Smooth muscle cell (in vitro differentiated cells): ENCODE measurements around the gene TRAPPC5. TPM values are rescaled to one million over a fixed set of nuclear protein-coding genes. Genes with fewer than 3 reads are reported as not detected.

ENCODE experiments used
- DNase-seq: peaks from one replicate; lab custom pipeline; 2025; ENCODE audit not compliant: unreplicated experiment; lab: John Stamatoyannopoulos, UW
- H2AFZ ChIP-seq: fragments of 200-600 bp; sonication (generic); 2 replicates; pipeline ENCODE4 v1.6.0; 2016; ENCODE audit warnings: antibody characterized with exemption, low read depth, mild to moderate bottlenecking
- H3F3A ChIP-seq: fragments of 200-600 bp; sonication (generic); 2 replicates; pipeline ENCODE4 v1.6.0; 2017; ENCODE audit warnings: antibody characterized with exemption, low read depth
- H3K27ac ChIP-seq: fragments of 200-600 bp; sonication (generic); 2 replicates; pipeline ENCODE4 v1.5.1; 2016; ENCODE audit warnings: low read depth, mild to moderate bottlenecking
- H3K27me3 ChIP-seq: fragments of 200-600 bp; sonication (generic); 2 replicates; pipeline ENCODE4 v1.6.1; 2016; ENCODE audit warnings: low read depth, mild to moderate bottlenecking
- H3K36me3 ChIP-seq: fragments of 200-600 bp; sonication (generic); 2 replicates; pipeline ENCODE4 v1.5.1; 2016; ENCODE audit warnings: low read depth
- H3K4me1 ChIP-seq: fragments of 200-600 bp; sonication (generic); 2 replicates; pipeline ENCODE4 v1.5.1; 2016; ENCODE audit warnings: low read depth
- H3K4me2 ChIP-seq: fragments of 200-600 bp; sonication (generic); 2 replicates; pipeline ENCODE4 v1.6.0; 2016; ENCODE audit warnings: mild to moderate bottlenecking
- H3K4me3 ChIP-seq: fragments of 200-600 bp; sonication (generic); 2 replicates; pipeline ENCODE4 v1.5.1; 2016; ENCODE audit warnings: mild to moderate bottlenecking
- H3K79me2 ChIP-seq: fragments of 200-600 bp; sonication (generic); 2 replicates; pipeline ENCODE4 v1.6.0; 2016; ENCODE audit warnings: low read depth, mild to moderate bottlenecking
- H3K9ac ChIP-seq: fragments of 200-600 bp; sonication (generic); 2 replicates; pipeline ENCODE4 v1.6.0; 2016; ENCODE audit warnings: low read depth
- H3K9me3 ChIP-seq: fragments of 200-600 bp; sonication (generic); replicated peaks from 2 replicates; pipeline ENCODE4 v1.5.1; 2016; ENCODE audit warnings: low read depth
- H4K20me1 ChIP-seq: fragments of 200-600 bp; sonication (generic); 2 replicates; pipeline ENCODE4 v1.6.0; 2016; ENCODE audit warnings: low read depth
- WGBS: methylation state at CpG from one replicate; pipeline ENCODE4 v1.1.7; 2016; ENCODE audit warnings: low lambda C conversion rate; 5-methylcytosine and 5-hydroxymethylcytosine counted together
- polyA plus RNA-seq: library from polyadenylated mRNA; unstranded; fragments of >200 nt; fragmentation: Nextera tagmentation; extraction: Ambion mirVana; gene quantifications from 2 replicates; pipeline ENCODE4 v1.2.1, GENCODE V29; 2016
- total RNA-seq: library from RNA; depleted of rRNA; stranded (reverse); fragments of >200 nt; gene quantifications from 2 replicates; pipeline ENCODE4 v1.2.3, GENCODE V29; 2014
- TF ChIP-seq, protein P1 (sequence below): fragments of 200-600 bp; sonication (generic); IDR thresholded peaks from 2 replicates; pipeline ENCODE4 v1.5.1; 2017; ENCODE audit warnings: borderline replicate concordance, mild to moderate bottlenecking, antibody characterized with exemption; ENCODE audit not compliant: insufficient read depth, poor library complexity, severe bottlenecking

Gene TRAPPC5
- total and polyA plus RNA-seq, 2 experiments from 2014 or later: 61.8 to 166 TPM

GRCh38 chr19:7734220-7735203, 53.9 kb downstream of the TRAPPC5 start:
- H3K27me3 ChIP-seq: peaks cover 49% of the 10 kb centered on the region
- H4K20me1 ChIP-seq: no peaks in the 10 kb centered on the region
- TF ChIP-seq, protein P1, sequence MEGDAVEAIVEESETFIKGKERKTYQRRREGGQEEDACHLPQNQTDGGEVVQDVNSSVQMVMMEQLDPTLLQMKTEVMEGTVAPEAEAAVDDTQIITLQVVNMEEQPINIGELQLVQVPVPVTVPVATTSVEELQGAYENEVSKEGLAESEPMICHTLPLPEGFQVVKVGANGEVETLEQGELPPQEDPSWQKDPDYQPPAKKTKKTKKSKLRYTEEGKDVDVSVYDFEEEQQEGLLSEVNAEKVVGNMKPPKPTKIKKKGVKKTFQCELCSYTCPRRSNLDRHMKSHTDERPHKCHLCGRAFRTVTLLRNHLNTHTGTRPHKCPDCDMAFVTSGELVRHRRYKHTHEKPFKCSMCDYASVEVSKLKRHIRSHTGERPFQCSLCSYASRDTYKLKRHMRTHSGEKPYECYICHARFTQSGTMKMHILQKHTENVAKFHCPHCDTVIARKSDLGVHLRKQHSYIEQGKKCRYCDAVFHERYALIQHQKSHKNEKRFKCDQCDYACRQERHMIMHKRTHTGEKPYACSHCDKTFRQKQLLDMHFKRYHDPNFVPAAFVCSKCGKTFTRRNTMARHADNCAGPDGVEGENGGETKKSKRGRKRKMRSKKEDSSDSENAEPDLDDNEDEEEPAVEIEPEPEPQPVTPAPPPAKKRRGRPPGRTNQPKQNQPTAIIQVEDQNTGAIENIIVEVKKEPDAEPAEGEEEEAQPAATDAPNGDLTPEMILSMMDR: no peak
- no peaks in the 10 kb centered on the region for H3K36me3 ChIP-seq
- H2AFZ ChIP-seq: no peak overlapping the region
- H3K27ac ChIP-seq: no peak overlapping the region
- H3K4me3 ChIP-seq: no peak overlapping the region
- no peak overlapping the region for H3K9ac ChIP-seq
- H3F3A ChIP-seq: no peaks in the 10 kb centered on the region
- H3K4me2 ChIP-seq: no peak overlapping the region
- no peaks in the 10 kb centered on the region for H3K79me2 ChIP-seq
- no peaks in the 10 kb centered on the region for H3K9me3 ChIP-seq
- no peaks in the 10 kb centered on the region for H3K4me1 ChIP-seq
- 58% methylated on average over 12 of the region's 12 CpGs for WGBS
- no peak for DNase-seq

DNA sequence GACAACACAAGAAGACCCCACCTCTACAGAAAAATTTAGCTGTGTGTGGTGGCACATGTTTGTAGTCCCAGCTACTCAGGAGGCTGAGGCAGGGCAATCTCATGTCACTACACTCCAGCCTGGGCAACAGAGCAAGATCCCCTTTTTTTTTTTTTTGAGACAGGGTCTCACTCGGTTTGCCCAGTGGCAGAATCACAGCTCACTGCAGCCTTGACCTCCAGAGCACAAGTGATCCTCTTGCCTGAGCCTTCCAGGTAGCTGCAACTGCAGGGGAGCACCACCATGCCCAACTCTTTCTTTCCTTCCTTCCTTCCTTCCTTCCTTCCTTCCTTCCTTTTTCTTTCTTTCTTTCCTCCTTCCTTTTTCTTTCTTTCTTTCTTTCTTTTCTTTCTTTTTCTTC, 55.5 kb downstream of the TRAPPC5 start:
- Histone ChIP-seq H3K27me3 (peaks cover 38% of the 10 kb centered on the region), H3K27ac (no peak overlapping the region), H3K4me1 (no peaks in the 10 kb centered on the region), H3K36me3 (no peaks in the 10 kb centered on the region), H2AFZ (no peak overlapping the region), H3K9me3 (no peaks in the 10 kb centered on the region), H3F3A (no peaks in the 10 kb centered on the region), H3K9ac (no peak overlapping the region), H3K79me2 (no peaks in the 10 kb centered on the region), H3K4me3 (no peak overlapping the region), H4K20me1 (no peaks in the 10 kb centered on the region), H3K4me2 (no peak overlapping the region)
- WGBS: 75% methylated on average over 1 of the region's 1 CpG
- DNase-seq: no peak
- TF ChIP-seq, protein P1: no peak

- Histone ChIP-seq H2AFZ (no peak overlapping the region), H3K9me3 (no peaks in the 10 kb centered on the region), H3K4me2 (no peak overlapping the region), H3K27ac (no peak overlapping the region), H3K4me1 (no peaks in the 10 kb centered on the region), H3K9ac (no peak overlapping the region), H3K27me3 (peaks cover 27% of the 10 kb centered on the region), H3F3A (no peaks in the 10 kb centered on the region), H3K79me2 (no peaks in the 10 kb centered on the region), H3K36me3 (no peaks in the 10 kb centered on the region), H3K4me3 (no peak overlapping the region), H4K20me1 (no peaks in the 10 kb centered on the region)
- WGBS: 84% methylated on average over 11 of the region's 11 CpGs
- DNase-seq: no peak
- TF ChIP-seq, protein P1: no peak
These were observed 56.6 kb downstream of the TRAPPC5 start for GRCh38 chr19:7737215-7737614.

Other genes with a start within 250 kb of the TRAPPC5 start
- gene PEX11G, start 191.8 kb upstream of the TRAPPC5 start, total RNA-seq: 3.8 TPM in 1 of 2 replicates, not detected in the other
- gene PEX11G, start 191.8 kb upstream of the TRAPPC5 start, polyA plus RNA-seq: 4.3 and 6.4 TPM in 2 replicates
- gene ZNF358, start 164.7 kb upstream of the TRAPPC5 start, total RNA-seq: 47.9 and 67.2 TPM in 2 replicates
- 34.4 and 40.8 TPM in 2 replicates for gene ZNF358, start 164.7 kb upstream of the TRAPPC5 start, polyA plus RNA-seq
- gene MCOLN1, start 158.2 kb upstream of the TRAPPC5 start, total RNA-seq: 5.5 and 9.8 TPM in 2 replicates
- gene MCOLN1, start 158.2 kb upstream of the TRAPPC5 start, polyA plus RNA-seq: 19.2 and 35.2 TPM in 2 replicates
- 40.7 and 55.6 TPM in 2 replicates for gene PNPLA6, start 145.1 kb upstream of the TRAPPC5 start, total RNA-seq
- gene PNPLA6, start 145.1 kb upstream of the TRAPPC5 start, polyA plus RNA-seq: 22.3 and 40.0 TPM in 2 replicates
- gene CAMSAP3, start 85.0 kb upstream of the TRAPPC5 start, total RNA-seq: 1.5 and 1.8 TPM in 2 replicates
- 1.4 and 10.7 TPM in 2 replicates for gene CAMSAP3, start 85.0 kb upstream of the TRAPPC5 start, polyA plus RNA-seq
- 26.9 and 36.3 TPM in 2 replicates for gene XAB2, start 51.3 kb upstream of the TRAPPC5 start, total RNA-seq
- gene XAB2, start 51.3 kb upstream of the TRAPPC5 start, polyA plus RNA-seq: 26.9 and 34.2 TPM in 2 replicates
- gene PET100, start 51.0 kb upstream of the TRAPPC5 start, total RNA-seq: 14.5 and 22.1 TPM in 2 replicates
- 354 and 386 TPM in 2 replicates for gene PET100, start 51.0 kb upstream of the TRAPPC5 start, polyA plus RNA-seq
- gene PCP2, start 47.1 kb upstream of the TRAPPC5 start, total RNA-seq: not detected in 2 replicates
- gene PCP2, start 47.1 kb upstream of the TRAPPC5 start, polyA plus RNA-seq: 0.35 and 0.56 TPM in 2 replicates
- gene STXBP2, start 43.7 kb upstream of the TRAPPC5 start, total RNA-seq: 11.6 and 17.8 TPM in 2 replicates
- 32.7 and 67.2 TPM in 2 replicates for gene STXBP2, start 43.7 kb upstream of the TRAPPC5 start, polyA plus RNA-seq
- not detected in 2 replicates for gene RETN, start 11.8 kb upstream of the TRAPPC5 start, total RNA-seq
- gene RETN, start 11.8 kb upstream of the TRAPPC5 start, polyA plus RNA-seq: not detected in 2 replicates
- not detected in 2 replicates for gene MCEMP1, start 3.7 kb upstream of the TRAPPC5 start, total RNA-seq
- gene MCEMP1, start 3.7 kb upstream of the TRAPPC5 start, polyA plus RNA-seq: not detected in 2 replicates
- not detected in 2 replicates for gene FCER2, start 21.3 kb downstream of the TRAPPC5 start, total RNA-seq
- not detected in 2 replicates for gene FCER2, start 21.3 kb downstream of the TRAPPC5 start, polyA plus RNA-seq
- not detected in 2 replicates for gene CLEC4G, start 51.3 kb downstream of the TRAPPC5 start, total RNA-seq
- gene CLEC4G, start 51.3 kb downstream of the TRAPPC5 start, polyA plus RNA-seq: not detected in 2 replicates
- not detected in 2 replicates for gene CD209, start 66.7 kb downstream of the TRAPPC5 start, total RNA-seq
- not detected in 2 replicates for gene CD209, start 66.7 kb downstream of the TRAPPC5 start, polyA plus RNA-seq
- not detected in 2 replicates for gene CLEC4M, start 82.4 kb downstream of the TRAPPC5 start, total RNA-seq
- not detected in 2 replicates for gene CLEC4M, start 82.4 kb downstream of the TRAPPC5 start, polyA plus RNA-seq
- gene EVI5L, start 149.4 kb downstream of the TRAPPC5 start, total RNA-seq: 8.8 and 10.9 TPM in 2 replicates
- gene EVI5L, start 149.4 kb downstream of the TRAPPC5 start, polyA plus RNA-seq: 15.9 and 21.2 TPM in 2 replicates
- gene PRR36, start 193.6 kb downstream of the TRAPPC5 start, total RNA-seq: 0.13 TPM in 1 of 2 replicates, not detected in the other
- gene PRR36, start 193.6 kb downstream of the TRAPPC5 start, polyA plus RNA-seq: 0.57 and 2.5 TPM in 2 replicates
- 7.6 and 7.8 TPM in 2 replicates for gene LRRC8E, start 207.7 kb downstream of the TRAPPC5 start, total RNA-seq
- gene LRRC8E, start 207.7 kb downstream of the TRAPPC5 start, polyA plus RNA-seq: 6.3 and 7.4 TPM in 2 replicates
- gene MAP2K7, start 223.0 kb downstream of the TRAPPC5 start, total RNA-seq: 6.7 and 8.2 TPM in 2 replicates
- gene MAP2K7, start 223.0 kb downstream of the TRAPPC5 start, polyA plus RNA-seq: 9.2 and 13.1 TPM in 2 replicates
- 18.7 and 20.7 TPM in 2 replicates for gene TGFBR3L, start 234.0 kb downstream of the TRAPPC5 start, total RNA-seq
- 44.0 and 46.6 TPM in 2 replicates for gene TGFBR3L, start 234.0 kb downstream of the TRAPPC5 start, polyA plus RNA-seq
- 9.5 and 18.2 TPM in 2 replicates for gene SNAPC2, start 239.5 kb downstream of the TRAPPC5 start, total RNA-seq
- gene SNAPC2, start 239.5 kb downstream of the TRAPPC5 start, polyA plus RNA-seq: 35.0 and 35.3 TPM in 2 replicates
- 4.8 and 6.0 TPM in 2 replicates for gene CTXN1, start 245.3 kb downstream of the TRAPPC5 start, total RNA-seq
- gene CTXN1, start 245.3 kb downstream of the TRAPPC5 start, polyA plus RNA-seq: 25.4 and 26.0 TPM in 2 replicates